ENCODE measurements around the gene GRIP1. TPM values are rescaled to one million over a fixed set of nuclear protein-coding genes. Genes with fewer than 3 reads are reported as not detected.

Gene GRIP1
- total and polyA plus RNA-seq, 2 donors from 2014 or later, result 3.9 to 18.4 TPM

- TF ChIP-seq CTCF (IDR thresholded peaks at IDR 0.05; ENCODE audit: borderline replicate concordance, extremely low read depth, insufficient read depth), result no peak
- intact Hi-C loops (cut with DNase I), result no loop called here
- FAIRE-seq, result no peak
- no peaks in the 10 kb centered on the region for H3K4me1 ChIP-seq (ENCODE audit: control insufficient read depth in 2 of 3, insufficient read depth in 2 of 3, low read depth in 1 of 3, low read length in 3 of 3)
- H3K9ac ChIP-seq (ENCODE audit: low read length in 3 of 3), result no peak overlapping the region
- no peak overlapping the region for H3K4me3 ChIP-seq (ENCODE audit: low read length in 3 of 3)
- no peaks in the 10 kb centered on the region for H3K36me3 ChIP-seq (ENCODE audit: control insufficient read depth in 2 of 3, insufficient read depth in 3 of 3, low read length in 3 of 3)
- H3K9me3 ChIP-seq (ENCODE audit: control insufficient read depth in 2 of 3, insufficient read depth in 1 of 3, low read length in 3 of 3), result no peaks in the 10 kb centered on the region
- H3K27me3 ChIP-seq (ENCODE audit: control insufficient read depth, insufficient read depth, low read length), result no peaks in the 10 kb centered on the region
- no peak for DNase-seq
- no peak overlapping the region for H3K27ac ChIP-seq (ENCODE audit: low read depth in 2 of 2, low read length in 2 of 2)
Observed at GRCh38 chr12:66662729-66663128, 16.1 kb downstream of the GRIP1 start.

GRCh38 chr12:66662179-66662578 is 16.7 kb downstream of the GRIP1 start:
- intact Hi-C loops (cut with DNase I), result no loop called here
- Histone ChIP-seq H3K27ac (ENCODE audit: low read depth in 2 of 2, low read length in 2 of 2) (no peak overlapping the region), H3K9me3 (ENCODE audit: control insufficient read depth in 2 of 3, insufficient read depth in 1 of 3, low read length in 3 of 3) (no peaks in the 10 kb centered on the region), H3K36me3 (ENCODE audit: control insufficient read depth in 2 of 3, insufficient read depth in 3 of 3, low read length in 3 of 3) (no peaks in the 10 kb centered on the region), H3K27me3 (ENCODE audit: control insufficient read depth, insufficient read depth, low read length) (no peaks in the 10 kb centered on the region), H3K9ac (ENCODE audit: low read length in 3 of 3) (no peak overlapping the region), H3K4me3 (ENCODE audit: low read length in 3 of 3) (no peak overlapping the region), H3K4me1 (ENCODE audit: control insufficient read depth in 2 of 3, insufficient read depth in 2 of 3, low read depth in 1 of 3, low read length in 3 of 3) (no peaks in the 10 kb centered on the region)
- DNase-seq (no peak), FAIRE-seq (no peak)
- no peak for TF ChIP-seq CTCF (IDR thresholded peaks at IDR 0.05; ENCODE audit: borderline replicate concordance, extremely low read depth, insufficient read depth)

- TF ChIP-seq CTCF (IDR thresholded peaks at IDR 0.05; ENCODE audit: borderline replicate concordance, extremely low read depth, insufficient read depth), result no peak
Observed at GRCh38 chr12:66661357-66661756, 17.5 kb downstream of the GRIP1 start.

GRCh38 chr12:66653796-66654195 is 25.1 kb downstream of the GRIP1 start:
- Histone ChIP-seq H3K4me1 (ENCODE audit: control insufficient read depth in 2 of 3, insufficient read depth in 2 of 3, low read depth in 1 of 3, low read length in 3 of 3) (no peaks in the 10 kb centered on the region), H3K4me3 (ENCODE audit: low read length in 3 of 3) (no peak overlapping the region), H3K36me3 (ENCODE audit: control insufficient read depth in 2 of 3, insufficient read depth in 3 of 3, low read length in 3 of 3) (no peaks in the 10 kb centered on the region), H3K27ac (ENCODE audit: low read depth in 2 of 2, low read length in 2 of 2) (no peak overlapping the region), H3K9ac (ENCODE audit: low read length in 3 of 3) (no peak overlapping the region), H3K27me3 (ENCODE audit: control insufficient read depth, insufficient read depth, low read length) (no peaks in the 10 kb centered on the region), H3K9me3 (ENCODE audit: control insufficient read depth in 2 of 3, insufficient read depth in 1 of 3, low read length in 3 of 3) (no peaks in the 10 kb centered on the region)
- intact Hi-C loops (cut with DNase I), result no loop called here
- TF ChIP-seq CTCF (IDR thresholded peaks at IDR 0.05; ENCODE audit: borderline replicate concordance, extremely low read depth, insufficient read depth), result no peak
- FAIRE-seq (no peak), DNase-seq (no peak)

More at GRCh38 chr12:66661357-66661756, 17.5 kb downstream of the GRIP1 start:
- intact Hi-C loops (cut with DNase I), result no loop called here
- Histone ChIP-seq H3K36me3 (ENCODE audit: control insufficient read depth in 2 of 3, insufficient read depth in 3 of 3, low read length in 3 of 3) (no peaks in the 10 kb centered on the region), H3K27ac (ENCODE audit: low read depth in 2 of 2, low read length in 2 of 2) (no peak overlapping the region), H3K9me3 (ENCODE audit: control insufficient read depth in 2 of 3, insufficient read depth in 1 of 3, low read length in 3 of 3) (no peaks in the 10 kb centered on the region), H3K9ac (ENCODE audit: low read length in 3 of 3) (no peak overlapping the region), H3K27me3 (ENCODE audit: control insufficient read depth, insufficient read depth, low read length) (no peaks in the 10 kb centered on the region), H3K4me3 (ENCODE audit: low read length in 3 of 3) (no peak overlapping the region), H3K4me1 (ENCODE audit: control insufficient read depth in 2 of 3, insufficient read depth in 2 of 3, low read depth in 1 of 3, low read length in 3 of 3) (no peaks in the 10 kb centered on the region)
- DNase-seq (no peak), FAIRE-seq (no peak)
